Suprapubic skin (tissue), 4 donors: ENCODE data around the gene SCTR.

Experiments used
- EP300 ChIP-seq: sonication (generic); formaldehyde crosslinking; IDR thresholded peaks from one replicate; pipeline ENCODE4 v1.6.1; 2017; ENCODE audit warnings: antibody characterized with exemption
- POLR2A ChIP-seq, 2 donors: fragments of 450-650 bp; IDR thresholded peaks; one replicate each; pipeline ENCODE4 v1.6.1; 2017; ENCODE audit warnings: antibody characterized with exemption in 2 of 2, mild to moderate bottlenecking in 2 of 2, moderate library complexity in 2 of 2
- POLR2AphosphoS5 ChIP-seq, 3 donors: sonication (generic); formaldehyde crosslinking; IDR thresholded peaks; one replicate each; pipeline ENCODE4 v1.6.1; 2017; ENCODE audit warnings: antibody characterized with exemption in 3 of 3
- TF ChIP-seq, protein P1 (sequence below), 2 donors: fragments of 200-600 bp in 1 of 2; fragments of 450-650 bp in 1 of 2; sonication (generic) in 1 of 2; IDR thresholded peaks; one replicate each; pipeline ENCODE4 v1.5.1; 2016 to 2019; ENCODE audit warnings: antibody characterized with exemption in 2 of 2, mild to moderate bottlenecking in 1 of 2, moderate library complexity in 1 of 2

DNA sequence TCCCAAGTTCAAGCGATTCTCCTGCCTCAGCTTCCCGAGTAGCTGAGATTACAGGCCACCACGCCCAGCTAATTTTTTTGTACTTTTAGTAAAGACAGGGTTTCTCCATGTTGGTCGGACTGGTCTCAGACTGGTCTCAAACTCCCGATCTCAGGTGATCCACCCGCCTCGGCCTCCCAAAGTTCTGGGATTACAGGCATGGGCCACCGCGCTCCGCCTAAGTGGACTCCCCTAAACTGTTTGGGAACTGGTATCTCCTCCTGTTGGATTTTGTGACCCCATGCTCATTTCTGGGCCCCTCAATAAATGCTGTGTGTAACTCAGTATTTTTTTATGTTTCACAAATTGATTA, 5.2 kb downstream of the SCTR start:
- TF ChIP-seq POLR2A (IDR thresholded peaks at IDR 0.05) (no peak), POLR2AphosphoS5 (IDR thresholded peaks at IDR 0.05) (no peak), EP300 (no peak)
- TF ChIP-seq, protein P1, sequence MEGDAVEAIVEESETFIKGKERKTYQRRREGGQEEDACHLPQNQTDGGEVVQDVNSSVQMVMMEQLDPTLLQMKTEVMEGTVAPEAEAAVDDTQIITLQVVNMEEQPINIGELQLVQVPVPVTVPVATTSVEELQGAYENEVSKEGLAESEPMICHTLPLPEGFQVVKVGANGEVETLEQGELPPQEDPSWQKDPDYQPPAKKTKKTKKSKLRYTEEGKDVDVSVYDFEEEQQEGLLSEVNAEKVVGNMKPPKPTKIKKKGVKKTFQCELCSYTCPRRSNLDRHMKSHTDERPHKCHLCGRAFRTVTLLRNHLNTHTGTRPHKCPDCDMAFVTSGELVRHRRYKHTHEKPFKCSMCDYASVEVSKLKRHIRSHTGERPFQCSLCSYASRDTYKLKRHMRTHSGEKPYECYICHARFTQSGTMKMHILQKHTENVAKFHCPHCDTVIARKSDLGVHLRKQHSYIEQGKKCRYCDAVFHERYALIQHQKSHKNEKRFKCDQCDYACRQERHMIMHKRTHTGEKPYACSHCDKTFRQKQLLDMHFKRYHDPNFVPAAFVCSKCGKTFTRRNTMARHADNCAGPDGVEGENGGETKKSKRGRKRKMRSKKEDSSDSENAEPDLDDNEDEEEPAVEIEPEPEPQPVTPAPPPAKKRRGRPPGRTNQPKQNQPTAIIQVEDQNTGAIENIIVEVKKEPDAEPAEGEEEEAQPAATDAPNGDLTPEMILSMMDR (IDR thresholded peaks at IDR 0.05), result no peak
